HL-60 (cell line): Measurements from ENCODE around the gene UBE2E2.

Experiments
- CTCF ChIP-seq: IDR thresholded peaks from one replicate; pipeline ENCODE4 v1.5.1; 2011; ENCODE audit warnings: low read length, control low read depth, inconsistent platforms; ENCODE audit not compliant: insufficient read depth
- GABPA ChIP-seq: IDR thresholded peaks from 2 replicates; pipeline ENCODE4 v1.6.1; 2012; ENCODE audit warnings: low read depth
- POLR2AphosphoS5 ChIP-seq: IDR thresholded peaks from 2 replicates; pipeline ENCODE4 v1.6.1; 2012; ENCODE audit warnings: low read depth
- SPI1 ChIP-seq: IDR thresholded peaks from 2 replicates; pipeline ENCODE4 v1.6.1; 2012; ENCODE audit warnings: low read depth, mild to moderate bottlenecking, borderline replicate concordance

GRCh38 chr3:23206366-23206765 lies 3.2 kb downstream of the UBE2E2 start:
- TF ChIP-seq CTCF (no peak), POLR2AphosphoS5 (no peak), SPI1 (no peak), GABPA (no peak)
